HG02610 (cell line): Measurements from ENCODE around the gene PRCP.

Source experiments
- ATAC-seq: cut with Tn5 transposase; IDR thresholded peaks from one replicate; pipeline ENCODE4 v1.9.1; 2021; ENCODE audit warnings: mild to moderate bottlenecking, moderate library complexity; ENCODE audit not compliant: unreplicated experiment

Gene PRCP

GRCh38 chr11:82831364-82831763 is 68.9 kb downstream of the PRCP start:
- ATAC-seq: no peak

GRCh38 chr11:82830746-82831145 is 69.5 kb downstream of the PRCP start:
- ATAC-seq: no peak

GRCh38 chr11:82829101-82829500 is 71.1 kb downstream of the PRCP start:
- ATAC-seq: no peak

- no peak for ATAC-seq
Observed at GRCh38 chr11:82828472-82828871, 71.8 kb downstream of the PRCP start.

- ATAC-seq: no peak
Observed at GRCh38 chr11:82826526-82826925, 73.7 kb downstream of the PRCP start.

- ATAC-seq: no peak
Observed at GRCh38 chr11:82823647-82824619, 76.3 kb downstream of the PRCP start.

GRCh38 chr11:82818409-82819043 is 81.7 kb downstream of the PRCP start:
- ATAC-seq: no peak

GRCh38 chr11:82815406-82815805 is 84.8 kb downstream of the PRCP start:
- ATAC-seq: no peak

GRCh38 chr11:82814379-82814778 is 85.9 kb downstream of the PRCP start:
- ATAC-seq: no peak

GRCh38 chr11:82811369-82811768 is 88.9 kb downstream of the PRCP start:
- ATAC-seq: no peak

- no peak for ATAC-seq
Observed at GRCh38 chr11:82810738-82811137, 89.5 kb downstream of the PRCP start.

GRCh38 chr11:82810326-82810725 is 89.9 kb downstream of the PRCP start:
- no peak for ATAC-seq

- ATAC-seq: no peak
Observed at GRCh38 chr11:82807646-82808045, 92.6 kb downstream of the PRCP start.

GRCh38 chr11:82802710-82803109 is 97.5 kb downstream of the PRCP start:
- no peak for ATAC-seq

- no peak for ATAC-seq
Observed at GRCh38 chr11:82796998-82797961, 103.0 kb downstream of the PRCP start.

GRCh38 chr11:82794490-82794889 is 105.7 kb downstream of the PRCP start:
- ATAC-seq: no peak

- no peak for ATAC-seq
Observed at GRCh38 chr11:82792822-82793569, 107.2 kb downstream of the PRCP start.

- ATAC-seq: no peak
Observed at GRCh38 chr11:82792319-82792718, 107.9 kb downstream of the PRCP start.

- no peak for ATAC-seq
Observed at GRCh38 chr11:82791779-82792178, 108.5 kb downstream of the PRCP start.

- no peak for ATAC-seq
Observed at GRCh38 chr11:82790723-82791484, 109.3 kb downstream of the PRCP start.
